PC-9 (cell line): ENCODE results near the gene ATXN7L3B.

Source experiments
- CTCF ChIP-seq: fragments of 200-600 bp; sonication (generic); conservative IDR thresholded peaks from 2 replicates; pipeline ENCODE4 v1.6.1; 2017; ENCODE audit warnings: mixed run types, antibody characterized with exemption, mild to moderate bottlenecking, moderate library complexity
- EZH2 ChIP-seq: fragments of 200-600 bp; sonication (generic); IDR thresholded peaks from 2 replicates; pipeline ENCODE4 v1.8.0; 2017; ENCODE audit warnings: antibody characterized with exemption, low read depth

- TF ChIP-seq CTCF: peak; percentile 89
- no peak for TF ChIP-seq EZH2
Measured at GRCh38 chr12:74537126-74537706, 419 bp upstream of the ATXN7L3B start.
